HepG2 (cell line): Measurements from ENCODE around the gene GJD3. TPM values are rescaled to one million over a fixed set of nuclear protein-coding genes. Genes with fewer than 3 reads are reported as not detected.

Experiments
- ATM ChIP-seq: fragments of 450-650 bp; IDR thresholded peaks from 2 replicates; pipeline ENCODE4 v1.7.1; 2017; ENCODE audit warnings: mild to moderate bottlenecking, borderline replicate concordance
- DNMT3B ChIP-seq: conservative IDR thresholded peaks from 2 replicates; pipeline ENCODE4 v1.6.1; 2016; ENCODE audit warnings: missing biosample characterization, control low read depth
- FOXA1 ChIP-seq, 2 experiments: fragments of 450-650 bp in 1 of 2; sonication (generic) in 1 of 2; formaldehyde crosslinking in 1 of 2; IDR thresholded peaks; 2 replicates each; pipeline versions ENCODE4 v1.4.0 to v1.6.1; 2016 to 2020; ENCODE audit warnings: missing genetic modification reagents in 1 of 2
- FOXJ3 ChIP-seq: sonication (generic); formaldehyde crosslinking; IDR thresholded peaks from 2 replicates; pipeline ENCODE4 v1.4.0; 2020; ENCODE audit warnings: missing genetic modification reagents, mild to moderate bottlenecking, borderline replicate concordance
- GATA4 ChIP-seq: sonication (generic); IDR thresholded peaks from 2 replicates; pipeline ENCODE4 v1.6.1; 2016; ENCODE audit warnings: antibody characterized with exemption, low read depth, borderline replicate concordance
- GLI4 ChIP-seq: sonication (generic); formaldehyde crosslinking; IDR thresholded peaks from 2 replicates; pipeline ENCODE4 v1.5.1; 2020; ENCODE audit warnings: missing genetic modification reagents, mild to moderate bottlenecking, moderate library complexity, borderline replicate concordance
- HMG20A ChIP-seq: IDR thresholded peaks from 2 replicates; pipeline ENCODE4 v1.6.1; 2016; ENCODE audit warnings: borderline replicate concordance
- KAT2B ChIP-seq: fragments of 150-350 bp; IDR thresholded peaks from 2 replicates; pipeline ENCODE4 v1.6.1; 2014; ENCODE audit warnings: low read depth, low read length, borderline replicate concordance
- KDM4B ChIP-seq: sonication (generic); formaldehyde crosslinking; IDR thresholded peaks from 2 replicates; pipeline ENCODE4 v1.4.0; 2020; ENCODE audit warnings: missing genetic modification reagents
- MTA1 ChIP-seq: sonication (generic); formaldehyde crosslinking; IDR thresholded peaks from 2 replicates; pipeline ENCODE4 v1.4.0; 2020; ENCODE audit warnings: missing genetic modification reagents, mild to moderate bottlenecking, borderline replicate concordance
- PLRG1 ChIP-seq: fragments of 450-650 bp; conservative IDR thresholded peaks from 2 replicates; pipeline ENCODE4 v1.6.1; 2016
- POLR2A ChIP-seq, 2 experiments: IDR thresholded peaks; 2 replicates each; pipeline ENCODE4 v1.6.1; 2011; ENCODE audit warnings: low read depth in 2 of 2, low read length in 2 of 2, mild to moderate bottlenecking in 1 of 2, moderate library complexity in 1 of 2; ENCODE audit not compliant: insufficient read depth in 1 of 2
- SRY ChIP-seq: sonication (generic); formaldehyde crosslinking; IDR thresholded peaks from 2 replicates; pipeline ENCODE4 v1.8.0; 2022; ENCODE audit warnings: mild to moderate bottlenecking, missing genetic modification reagents
- ZBTB1 ChIP-seq: sonication (generic); formaldehyde crosslinking; IDR thresholded peaks from 2 replicates; pipeline ENCODE4 v1.4.0; 2020; ENCODE audit warnings: missing genetic modification reagents, borderline replicate concordance
- ZEB1 ChIP-seq: IDR thresholded peaks from 2 replicates; pipeline ENCODE4 v1.6.1; 2012; ENCODE audit warnings: mild to moderate bottlenecking, low read depth, inconsistent platforms; ENCODE audit not compliant: insufficient replicate concordance
- ZNF761 ChIP-seq: sonication (generic); formaldehyde crosslinking; conservative IDR thresholded peaks from 2 replicates; pipeline ENCODE4 v1.4.0; 2020; ENCODE audit warnings: mild to moderate bottlenecking, missing genetic modification reagents
- ZNF816 ChIP-seq: sonication (generic); formaldehyde crosslinking; IDR thresholded peaks from 2 replicates; pipeline ENCODE4 v1.8.0; 2022; ENCODE audit warnings: missing genetic modification reagents, mild to moderate bottlenecking, borderline replicate concordance
- ZSCAN25 ChIP-seq: sonication (generic); formaldehyde crosslinking; IDR thresholded peaks from 2 replicates; pipeline ENCODE4 v1.8.0; 2022; ENCODE audit warnings: mild to moderate bottlenecking, missing genetic modification reagents
- polyA plus RNA-seq, 8 experiments: library from polyadenylated mRNA; depleted of rRNA in 3 of 8; stranded (reverse) in 7 of 8; unstranded in 1 of 8; fragments of >200 nt; fragmentation: Illumina TruSeq in 4 of 8; extraction: Trizol in 4 of 8; gene quantifications; 2 replicates each; pipeline versions ENCODE4 v1.2.1 to v1.2.3, GENCODE V29; 2011 to 2016; ENCODE audit warnings: low read depth in 4 of 8, missing spikeins in 1 of 8, mixed read lengths in 1 of 8; ENCODE audit not compliant: insufficient read depth in 1 of 8
- total RNA-seq, 5 experiments: library from RNA; depleted of rRNA; stranded (reverse); fragments of >200 nt; fragmentation: Illumina TruSeq; extraction: Trizol; gene quantifications; 2 replicates each; pipeline ENCODE4 v1.2.3, GENCODE V29; 2016; ENCODE audit warnings: low read depth in 1 of 5
- TF ChIP-seq, protein P1 (sequence below): sonication (generic); formaldehyde crosslinking; conservative IDR thresholded peaks from 2 replicates; pipeline ENCODE4 v1.4.0; 2020; ENCODE audit warnings: mild to moderate bottlenecking, missing genetic modification reagents, moderate library complexity
- TF ChIP-seq, protein P2 (sequence below): sonication (generic); formaldehyde crosslinking; IDR thresholded peaks from one replicate; pipeline ENCODE4 v1.5.1; 2020; ENCODE audit warnings: mild to moderate bottlenecking, missing genetic modification reagents; ENCODE audit errors: not compliant biosample characterization

GJD3 gene
- total and polyA plus RNA-seq, 2 of the 13 experiments (the other 11 are each of a cell fraction or from before 2014, with no cell fraction given), result not detected

DNA sequence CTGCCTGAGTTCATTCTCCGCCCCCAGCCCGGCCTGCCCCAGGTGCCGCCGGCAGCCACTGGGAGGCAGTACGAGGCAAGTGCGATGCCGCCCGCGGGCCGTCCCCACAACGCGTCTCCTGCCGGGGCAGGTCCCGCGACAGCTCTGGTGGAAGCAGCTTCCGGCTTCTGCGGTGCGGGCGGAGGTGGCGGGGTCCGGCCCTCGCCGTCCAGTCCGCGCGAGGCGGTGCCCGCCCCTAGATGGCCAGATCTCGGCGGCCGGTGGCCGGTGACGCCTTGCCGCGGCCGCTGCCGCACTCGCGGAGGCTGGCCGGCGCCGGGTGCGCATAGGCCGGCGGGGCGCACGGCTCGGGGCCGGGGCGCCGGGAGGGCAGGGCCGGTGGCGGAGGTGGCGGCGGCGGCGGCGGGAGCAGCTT, 1.8 kb downstream of the GJD3 start (continued):
- TF ChIP-seq ZSCAN25 (CRISPR knock-in tag), result peak; percentile 81
- TF ChIP-seq KAT2B, result no peak
- TF ChIP-seq, protein P1, sequence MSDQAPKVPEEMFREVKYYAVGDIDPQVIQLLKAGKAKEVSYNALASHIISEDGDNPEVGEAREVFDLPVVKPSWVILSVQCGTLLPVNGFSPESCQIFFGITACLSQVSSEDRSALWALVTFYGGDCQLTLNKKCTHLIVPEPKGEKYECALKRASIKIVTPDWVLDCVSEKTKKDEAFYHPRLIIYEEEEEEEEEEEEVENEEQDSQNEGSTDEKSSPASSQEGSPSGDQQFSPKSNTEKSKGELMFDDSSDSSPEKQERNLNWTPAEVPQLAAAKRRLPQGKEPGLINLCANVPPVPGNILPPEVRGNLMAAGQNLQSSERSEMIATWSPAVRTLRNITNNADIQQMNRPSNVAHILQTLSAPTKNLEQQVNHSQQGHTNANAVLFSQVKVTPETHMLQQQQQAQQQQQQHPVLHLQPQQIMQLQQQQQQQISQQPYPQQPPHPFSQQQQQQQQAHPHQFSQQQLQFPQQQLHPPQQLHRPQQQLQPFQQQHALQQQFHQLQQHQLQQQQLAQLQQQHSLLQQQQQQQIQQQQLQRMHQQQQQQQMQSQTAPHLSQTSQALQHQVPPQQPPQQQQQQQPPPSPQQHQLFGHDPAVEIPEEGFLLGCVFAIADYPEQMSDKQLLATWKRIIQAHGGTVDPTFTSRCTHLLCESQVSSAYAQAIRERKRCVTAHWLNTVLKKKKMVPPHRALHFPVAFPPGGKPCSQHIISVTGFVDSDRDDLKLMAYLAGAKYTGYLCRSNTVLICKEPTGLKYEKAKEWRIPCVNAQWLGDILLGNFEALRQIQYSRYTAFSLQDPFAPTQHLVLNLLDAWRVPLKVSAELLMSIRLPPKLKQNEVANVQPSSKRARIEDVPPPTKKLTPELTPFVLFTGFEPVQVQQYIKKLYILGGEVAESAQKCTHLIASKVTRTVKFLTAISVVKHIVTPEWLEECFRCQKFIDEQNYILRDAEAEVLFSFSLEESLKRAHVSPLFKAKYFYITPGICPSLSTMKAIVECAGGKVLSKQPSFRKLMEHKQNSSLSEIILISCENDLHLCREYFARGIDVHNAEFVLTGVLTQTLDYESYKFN (CRISPR knock-in tag), result 0 out of 2 replicates have a peak, but pooled peaks have one; percentile 44
- no peak for TF ChIP-seq FOXJ3 (CRISPR knock-in tag)
- no peak for TF ChIP-seq FOXA1 (IDR thresholded peaks at IDR 0.05)
- peak; percentile 27; the same call in 1 of the 2 replicates for TF ChIP-seq FOXA1 (CRISPR knock-in tag; IDR thresholded peaks at IDR 0.05)
- no peak for TF ChIP-seq GATA4
- TF ChIP-seq POLR2A (IDR thresholded peaks at IDR 0.05; ENCODE audit: insufficient read depth in 1 of 2, low read depth in 2 of 2, low read length in 2 of 2), result peak; percentile 48 to 67; a peak in 3 of 4 replicates
- TF ChIP-seq ZEB1, result no peak
- TF ChIP-seq KDM4B (CRISPR knock-in tag), result peak; percentile 78; the same call in 1 of the 2 replicates
- TF ChIP-seq GLI4 (CRISPR knock-in tag), result no peak
- 0 out of 2 replicates have a peak, but pooled peaks have one; percentile 78 for TF ChIP-seq ZBTB1 (CRISPR knock-in tag)
- no peak for TF ChIP-seq ATM
- no peak for TF ChIP-seq DNMT3B (CRISPR knock-in tag)
- TF ChIP-seq, protein P2, sequence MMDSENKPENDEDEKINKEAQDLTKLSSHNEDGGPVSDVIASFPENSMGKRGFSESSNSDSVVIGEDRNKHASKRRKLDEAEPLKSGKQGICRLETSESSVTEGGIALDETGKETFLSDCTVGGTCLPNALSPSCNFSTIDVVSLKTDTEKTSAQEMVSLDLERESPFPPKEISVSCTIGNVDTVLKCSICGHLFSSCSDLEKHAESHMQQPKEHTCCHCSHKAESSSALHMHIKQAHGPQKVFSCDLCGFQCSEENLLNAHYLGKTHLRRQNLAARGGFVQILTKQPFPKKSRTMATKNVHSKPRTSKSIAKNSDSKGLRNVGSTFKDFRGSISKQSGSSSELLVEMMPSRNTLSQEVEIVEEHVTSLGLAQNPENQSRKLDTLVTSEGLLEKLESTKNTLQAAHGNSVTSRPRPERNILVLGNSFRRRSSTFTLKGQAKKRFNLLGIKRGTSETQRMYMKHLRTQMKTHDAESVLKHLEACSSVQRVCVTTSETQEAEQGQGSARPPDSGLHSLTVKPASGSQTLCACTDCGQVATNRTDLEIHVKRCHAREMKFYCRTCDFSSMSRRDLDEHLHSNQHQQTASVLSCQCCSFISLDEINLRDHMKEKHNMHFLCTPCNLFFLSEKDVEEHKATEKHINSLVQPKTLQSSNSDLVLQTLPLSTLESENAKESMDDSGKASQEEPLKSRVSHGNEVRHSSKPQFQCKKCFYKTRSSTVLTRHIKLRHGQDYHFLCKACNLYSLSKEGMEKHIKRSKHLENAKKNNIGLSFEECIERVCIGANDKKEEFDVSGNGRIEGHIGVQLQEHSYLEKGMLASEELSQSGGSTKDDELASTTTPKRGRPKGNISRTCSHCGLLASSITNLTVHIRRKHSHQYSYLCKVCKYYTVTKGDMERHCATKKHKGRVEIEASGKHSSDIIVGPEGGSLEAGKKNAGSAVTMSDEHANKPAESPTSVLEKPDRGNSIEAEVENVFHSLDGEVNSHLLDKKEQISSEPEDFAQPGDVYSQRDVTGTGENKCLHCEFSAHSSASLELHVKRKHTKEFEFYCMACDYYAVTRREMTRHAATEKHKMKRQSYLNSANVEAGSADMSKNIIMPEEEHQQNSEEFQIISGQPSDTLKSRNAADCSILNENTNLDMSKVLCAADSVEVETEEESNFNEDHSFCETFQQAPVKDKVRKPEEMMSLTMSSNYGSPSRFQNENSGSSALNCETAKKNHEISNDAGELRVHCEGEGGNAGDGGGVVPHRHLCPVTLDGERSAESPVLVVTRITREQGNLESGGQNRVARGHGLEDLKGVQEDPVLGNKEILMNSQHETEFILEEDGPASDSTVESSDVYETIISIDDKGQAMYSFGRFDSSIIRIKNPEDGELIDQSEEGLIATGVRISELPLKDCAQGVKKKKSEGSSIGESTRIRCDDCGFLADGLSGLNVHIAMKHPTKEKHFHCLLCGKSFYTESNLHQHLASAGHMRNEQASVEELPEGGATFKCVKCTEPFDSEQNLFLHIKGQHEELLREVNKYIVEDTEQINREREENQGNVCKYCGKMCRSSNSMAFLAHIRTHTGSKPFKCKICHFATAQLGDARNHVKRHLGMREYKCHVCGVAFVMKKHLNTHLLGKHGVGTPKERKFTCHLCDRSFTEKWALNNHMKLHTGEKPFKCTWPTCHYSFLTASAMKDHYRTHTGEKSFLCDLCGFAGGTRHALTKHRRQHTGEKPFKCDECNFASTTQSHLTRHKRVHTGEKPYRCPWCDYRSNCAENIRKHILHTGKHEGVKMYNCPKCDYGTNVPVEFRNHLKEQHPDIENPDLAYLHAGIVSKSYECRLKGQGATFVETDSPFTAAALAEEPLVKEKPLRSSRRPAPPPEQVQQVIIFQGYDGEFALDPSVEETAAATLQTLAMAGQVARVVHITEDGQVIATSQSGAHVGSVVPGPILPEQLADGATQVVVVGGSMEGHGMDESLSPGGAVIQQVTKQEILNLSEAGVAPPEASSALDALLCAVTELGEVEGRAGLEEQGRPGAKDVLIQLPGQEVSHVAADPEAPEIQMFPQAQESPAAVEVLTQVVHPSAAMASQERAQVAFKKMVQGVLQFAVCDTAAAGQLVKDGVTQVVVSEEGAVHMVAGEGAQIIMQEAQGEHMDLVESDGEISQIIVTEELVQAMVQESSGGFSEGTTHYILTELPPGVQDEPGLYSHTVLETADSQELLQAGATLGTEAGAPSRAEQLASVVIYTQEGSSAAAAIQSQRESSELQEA (CRISPR knock-in tag), result no peak
- no peak for TF ChIP-seq PLRG1
- TF ChIP-seq MTA1, result peak; percentile 85; the same call in 1 of the 2 replicates
- peak; percentile 50; the same call in 1 of the 2 replicates for TF ChIP-seq HMG20A (CRISPR knock-in tag)
- TF ChIP-seq ZNF761 (CRISPR knock-in tag), result peak; percentile 98
- TF ChIP-seq SRY (CRISPR knock-in tag), result peak; percentile 76; the same call in 1 of the 2 replicates
- TF ChIP-seq ZNF816 (CRISPR knock-in tag), result no peak
